ENCODE data around the gene AMFR.

AMFR gene

GRCh38 chr16:56315955-56316354, 109.4 kb downstream of the AMFR start:
- Histone ChIP-seq H3K9me3 (ENCODE audit: low read length) (no peaks in the 10 kb centered on the region), H3K4me3 (ENCODE audit: low read depth, low read length, poor library complexity, severe bottlenecking) (no peak overlapping the region), H3K36me3 (ENCODE audit: insufficient read depth, low read length) (no peaks in the 10 kb centered on the region), H3K4me1 (ENCODE audit: insufficient read depth, low read length, severe bottlenecking) (no peaks in the 10 kb centered on the region), H3K79me2 (ENCODE audit: insufficient read depth, low read length) (no peaks in the 10 kb centered on the region), H3K27ac (ENCODE audit: low read depth, low read length, poor library complexity, severe bottlenecking) (no peak overlapping the region), H3K9ac (ENCODE audit: low read length) (no peak overlapping the region), H4K20me1 (ENCODE audit: insufficient read depth, low read length) (no peaks in the 10 kb centered on the region), H3K9me2 (ENCODE audit: low read depth, low read length) (no peaks in the 10 kb centered on the region), H3K4me2 (ENCODE audit: low read length) (no peak overlapping the region), H2AFZ (ENCODE audit: low read length) (no peak overlapping the region), H3K27me3 (ENCODE audit: insufficient read depth, low read length) (no peaks in the 10 kb centered on the region), H3F3A (ENCODE audit: insufficient read depth, low read length) (no peaks in the 10 kb centered on the region)
- TF ChIP-seq CTCF (IDR thresholded peaks at IDR 0.05; ENCODE audit: low read length) (no peak), EZH2 (IDR thresholded peaks at IDR 0.05; ENCODE audit: borderline replicate concordance, low read length) (no peak)

GRCh38 chr16:56314244-56314850, 111.0 kb downstream of the AMFR start:
- Histone ChIP-seq H3K79me2 (ENCODE audit: insufficient read depth, low read length) (no peaks in the 10 kb centered on the region), H3K27me3 (ENCODE audit: insufficient read depth, low read length) (no peaks in the 10 kb centered on the region), H3K4me2 (ENCODE audit: low read length) (no peak overlapping the region), H3K9ac (ENCODE audit: low read length) (no peak overlapping the region), H3K27ac (ENCODE audit: low read depth, low read length, poor library complexity, severe bottlenecking) (no peak overlapping the region), H3K9me3 (ENCODE audit: low read length) (no peaks in the 10 kb centered on the region), H3K4me1 (ENCODE audit: insufficient read depth, low read length, severe bottlenecking) (no peaks in the 10 kb centered on the region), H2AFZ (ENCODE audit: low read length) (no peak overlapping the region), H3K9me2 (ENCODE audit: low read depth, low read length) (no peaks in the 10 kb centered on the region), H3F3A (ENCODE audit: insufficient read depth, low read length) (no peaks in the 10 kb centered on the region), H3K4me3 (ENCODE audit: low read depth, low read length, poor library complexity, severe bottlenecking) (no peak overlapping the region), H4K20me1 (ENCODE audit: insufficient read depth, low read length) (no peaks in the 10 kb centered on the region), H3K36me3 (ENCODE audit: insufficient read depth, low read length) (no peaks in the 10 kb centered on the region)
- TF ChIP-seq CTCF (IDR thresholded peaks at IDR 0.05; ENCODE audit: low read length): no peak
- TF ChIP-seq EZH2 (IDR thresholded peaks at IDR 0.05; ENCODE audit: borderline replicate concordance, low read length): no peak

GRCh38 chr16:56312556-56312955, 112.8 kb downstream of the AMFR start:
- Histone ChIP-seq H3K9me3 (ENCODE audit: low read length) (no peaks in the 10 kb centered on the region), H3K36me3 (ENCODE audit: insufficient read depth, low read length) (no peaks in the 10 kb centered on the region), H3K4me3 (ENCODE audit: low read depth, low read length, poor library complexity, severe bottlenecking) (no peak overlapping the region), H3F3A (ENCODE audit: insufficient read depth, low read length) (no peaks in the 10 kb centered on the region), H3K27ac (ENCODE audit: low read depth, low read length, poor library complexity, severe bottlenecking) (no peak overlapping the region), H2AFZ (ENCODE audit: low read length) (no peak overlapping the region), H3K9me2 (ENCODE audit: low read depth, low read length) (no peaks in the 10 kb centered on the region), H3K79me2 (ENCODE audit: insufficient read depth, low read length) (no peaks in the 10 kb centered on the region), H3K9ac (ENCODE audit: low read length) (no peak overlapping the region), H3K4me2 (ENCODE audit: low read length) (no peak overlapping the region), H4K20me1 (ENCODE audit: insufficient read depth, low read length) (no peaks in the 10 kb centered on the region), H3K4me1 (ENCODE audit: insufficient read depth, low read length, severe bottlenecking) (no peaks in the 10 kb centered on the region), H3K27me3 (ENCODE audit: insufficient read depth, low read length) (no peaks in the 10 kb centered on the region)
- no peak for TF ChIP-seq EZH2 (IDR thresholded peaks at IDR 0.05; ENCODE audit: borderline replicate concordance, low read length)
- no peak for TF ChIP-seq CTCF (IDR thresholded peaks at IDR 0.05; ENCODE audit: low read length)
